Measurements from ENCODE around the gene FN3KRP. TPM values are rescaled to one million over a fixed set of nuclear protein-coding genes. Genes with fewer than 3 reads are reported as not detected.

FN3KRP gene
- polyA plus RNA-seq, 1 of the 3 experiments (the other 2 are of a cell fraction), result 68.2 TPM

DNA sequence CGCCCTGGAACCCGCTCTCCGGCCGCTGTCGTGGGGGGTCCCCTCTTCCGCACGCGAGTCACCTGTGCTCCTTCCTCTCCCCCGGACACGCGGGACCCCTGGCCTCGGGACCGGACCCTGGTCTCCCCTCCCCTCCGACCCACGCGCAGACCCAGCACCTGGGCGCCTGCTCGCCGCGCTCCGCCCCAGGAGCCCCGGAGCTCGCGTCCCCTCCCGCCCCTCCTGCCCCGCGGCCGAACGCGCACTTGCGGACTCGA is 18.8 kb upstream of the FN3KRP start:
- Histone ChIP-seq H3K27me3 (ENCODE audit: insufficient read depth) (no peaks in the 10 kb centered on the region), H3K4me1 (ENCODE audit: control insufficient read depth in 1 of 2, insufficient read depth in 2 of 2, low read depth in 1 of 2, low read length in 1 of 2) (peaks cover 0 to 14% of the 10 kb centered on the region in 2 experiments; a peak in 1 of 4 replicates), H3K27ac (ENCODE audit: low read depth in 2 of 2, low read length in 1 of 2) (no peak overlapping the region), H3K9me3 (no peaks in the 10 kb centered on the region; the same call in 1 of the 2 replicates), H3K9ac (peak overlapping the region; percentile 48; the same call in 1 of the 2 replicates), H4K20me1 (ENCODE audit: insufficient read depth) (no peaks in the 10 kb centered on the region), H3K79me2 (ENCODE audit: insufficient read depth) (0 out of 2 replicates have a peak, but pooled peaks cover 4% of the 10 kb centered on the region), H3K4me3 (ENCODE audit: low read depth in 2 of 2, low read length in 1 of 2) (peak overlapping the region; percentile 63 to 68), H3K36me3 (replicated peaks in 1 of 2; ENCODE audit: control insufficient read depth in 1 of 2, insufficient read depth in 2 of 2, low read length in 1 of 2) (peaks cover 0 to 8% of the 10 kb centered on the region in 2 experiments), H2AFZ (ENCODE audit: low read depth) (peak overlapping the region; percentile 24; the same call in 1 of the 2 replicates), H3F3A (replicated peaks; ENCODE audit: insufficient read depth) (no peaks in the 10 kb centered on the region), H3K4me2 (peak overlapping the region; percentile 97), H3K9me2 (no peaks in the 10 kb centered on the region)
- TF ChIP-seq RCOR1 (IDR thresholded peaks at IDR 0.05; ENCODE audit: low read length) (no peak), SIN3A (IDR thresholded peaks at IDR 0.05; ENCODE audit: borderline replicate concordance, low read depth, low read length) (no peak), CHD2 (IDR thresholded peaks at IDR 0.05; ENCODE audit: low read length, partially characterized antibody) (no peak), ZBTB33 (IDR thresholded peaks at IDR 0.05; ENCODE audit: borderline replicate concordance, low read depth) (no peak), RXRA (IDR thresholded peaks at IDR 0.05; ENCODE audit: borderline replicate concordance, low read depth) (no peak), USF2 (IDR thresholded peaks at IDR 0.05; ENCODE audit: borderline replicate concordance, low read depth, low read length) (no peak), RAD21 (IDR thresholded peaks at IDR 0.05; ENCODE audit: low read length) (no peak), POLR2AphosphoS5 (IDR thresholded peaks at IDR 0.05; ENCODE audit: low read depth, low read length) (no peak), JUND (IDR thresholded peaks at IDR 0.05) (no peak), MXI1 (IDR thresholded peaks at IDR 0.05; ENCODE audit: low read depth, low read length) (no peak), RFX5 (IDR thresholded peaks at IDR 0.05; ENCODE audit: low read length) (no peak)
- TF ChIP-seq, protein P1, sequence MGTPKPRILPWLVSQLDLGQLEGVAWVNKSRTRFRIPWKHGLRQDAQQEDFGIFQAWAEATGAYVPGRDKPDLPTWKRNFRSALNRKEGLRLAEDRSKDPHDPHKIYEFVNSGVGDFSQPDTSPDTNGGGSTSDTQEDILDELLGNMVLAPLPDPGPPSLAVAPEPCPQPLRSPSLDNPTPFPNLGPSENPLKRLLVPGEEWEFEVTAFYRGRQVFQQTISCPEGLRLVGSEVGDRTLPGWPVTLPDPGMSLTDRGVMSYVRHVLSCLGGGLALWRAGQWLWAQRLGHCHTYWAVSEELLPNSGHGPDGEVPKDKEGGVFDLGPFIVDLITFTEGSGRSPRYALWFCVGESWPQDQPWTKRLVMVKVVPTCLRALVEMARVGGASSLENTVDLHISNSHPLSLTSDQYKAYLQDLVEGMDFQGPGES (IDR thresholded peaks at IDR 0.05; ENCODE audit: low read depth, low read length), result no peak
- TF ChIP-seq, protein P2, sequence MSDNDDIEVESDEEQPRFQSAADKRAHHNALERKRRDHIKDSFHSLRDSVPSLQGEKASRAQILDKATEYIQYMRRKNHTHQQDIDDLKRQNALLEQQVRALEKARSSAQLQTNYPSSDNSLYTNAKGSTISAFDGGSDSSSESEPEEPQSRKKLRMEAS (IDR thresholded peaks at IDR 0.05; ENCODE audit: low read depth), result no peak
- ChIA-PET CTCF (interaction anchor here (0.9 to 2.3 kb wide), 4 partner anchors 18 to 78 kb away, joined by 3 to 6 read pairs (median 4); no protein-coding TSS in a partner anchor), POLR2A (no interaction called here)
- whole genome bisulfite sequencing (ENCODE audit: low lambda C conversion rate), result under 1% methylated on average over 16 of the region's 32 CpGs
- no peak for DNase-seq

All from SK-N-SH (cell line).